HepG2 (cell line): ENCODE results near the gene FOXA3. TPM values are rescaled to one million over a fixed set of nuclear protein-coding genes. Genes with fewer than 3 reads are reported as not detected.

ENCODE experiments used
- BCL3 ChIP-seq: sonication (generic); formaldehyde crosslinking; IDR thresholded peaks from 2 replicates; pipeline ENCODE4 v1.5.1; 2020; ENCODE audit warnings: mild to moderate bottlenecking, missing genetic modification reagents, moderate library complexity
- BORCS8-MEF2B ChIP-seq: sonication (generic); formaldehyde crosslinking; IDR thresholded peaks from 2 replicates; pipeline ENCODE4 v1.8.0; 2022; ENCODE audit warnings: mild to moderate bottlenecking, missing genetic modification reagents
- DMAP1 ChIP-seq: IDR thresholded peaks from 2 replicates; pipeline ENCODE4 v1.6.1; 2016
- DRAP1 ChIP-seq: IDR thresholded peaks from 2 replicates; pipeline ENCODE4 v1.6.1; 2016; ENCODE audit warnings: missing genetic modification reagents, missing compliant biosample characterization
- HHEX ChIP-seq: IDR thresholded peaks from 2 replicates; pipeline ENCODE4 v1.6.1; 2016; ENCODE audit warnings: control low read depth
- MTA3 ChIP-seq: sonication (generic); formaldehyde crosslinking; IDR thresholded peaks from 2 replicates; pipeline ENCODE4 v1.4.0; 2020; ENCODE audit warnings: missing genetic modification reagents
- MYC ChIP-seq: sonication (generic); formaldehyde crosslinking; IDR thresholded peaks from 2 replicates; pipeline ENCODE4 v1.9.0; 2021; ENCODE audit warnings: missing genetic modification reagents, borderline replicate concordance
- NCOA1 ChIP-seq: sonication (generic); formaldehyde crosslinking; IDR thresholded peaks from 2 replicates; pipeline ENCODE4 v1.9.0; 2021; ENCODE audit warnings: missing genetic modification reagents
- NONO ChIP-seq, 2 experiments: fragments of 450-650 bp in 1 of 2; sonication (generic) in 1 of 2; formaldehyde crosslinking in 1 of 2; IDR thresholded peaks in 1 of 2; conservative IDR thresholded peaks in 1 of 2; 2 replicates each; pipeline versions ENCODE4 v1.6.1 to v1.8.0; 2017 to 2022; ENCODE audit warnings: mild to moderate bottlenecking in 1 of 2, missing genetic modification reagents in 1 of 2, moderate library complexity in 1 of 2
- ZBTB7A ChIP-seq: sonication (generic); formaldehyde crosslinking; IDR thresholded peaks from 2 replicates; pipeline ENCODE4 v1.8.0; 2022; ENCODE audit warnings: mild to moderate bottlenecking, missing genetic modification reagents
- ZEB1 ChIP-seq: IDR thresholded peaks from 2 replicates; pipeline ENCODE4 v1.6.1; 2012; ENCODE audit warnings: mild to moderate bottlenecking, low read depth, inconsistent platforms; ENCODE audit not compliant: insufficient replicate concordance
- ZGPAT ChIP-seq: IDR thresholded peaks from 2 replicates; pipeline ENCODE4 v1.6.1; 2016; ENCODE audit warnings: mild to moderate bottlenecking
- ZNF407 ChIP-seq: sonication (generic); formaldehyde crosslinking; IDR thresholded peaks from one replicate; pipeline ENCODE4 v1.5.1; 2020; ENCODE audit warnings: mild to moderate bottlenecking, missing genetic modification reagents; ENCODE audit errors: not compliant biosample characterization
- ZNF558 ChIP-seq: sonication (generic); formaldehyde crosslinking; IDR thresholded peaks from 2 replicates; pipeline ENCODE4 v1.9.0; 2022; ENCODE audit warnings: mild to moderate bottlenecking, missing genetic modification reagents, borderline replicate concordance
- ZNF598 ChIP-seq: sonication (generic); formaldehyde crosslinking; IDR thresholded peaks from 2 replicates; pipeline ENCODE4 v1.5.1; 2020; ENCODE audit warnings: mild to moderate bottlenecking, missing genetic modification reagents, borderline replicate concordance
- ZNF75D ChIP-seq: sonication (generic); formaldehyde crosslinking; IDR thresholded peaks from 2 replicates; pipeline ENCODE4 v1.8.1; 2023; ENCODE audit warnings: missing genetic modification reagents, mild to moderate bottlenecking, borderline replicate concordance
- polyA plus RNA-seq, 8 experiments: library from polyadenylated mRNA; depleted of rRNA in 3 of 8; stranded (reverse) in 7 of 8; unstranded in 1 of 8; fragments of >200 nt; fragmentation: Illumina TruSeq in 4 of 8; extraction: Trizol in 4 of 8; gene quantifications; 2 replicates each; pipeline versions ENCODE4 v1.2.1 to v1.2.3, GENCODE V29; 2011 to 2016; ENCODE audit warnings: low read depth in 4 of 8, missing spikeins in 1 of 8, mixed read lengths in 1 of 8; ENCODE audit not compliant: insufficient read depth in 1 of 8
- total RNA-seq, 5 experiments: library from RNA; depleted of rRNA; stranded (reverse); fragments of >200 nt; fragmentation: Illumina TruSeq; extraction: Trizol; gene quantifications; 2 replicates each; pipeline ENCODE4 v1.2.3, GENCODE V29; 2016; ENCODE audit warnings: low read depth in 1 of 5

FOXA3 gene
- total and polyA plus RNA-seq, 2 of the 13 experiments (the other 11 are each of a cell fraction or from before 2014, with no cell fraction given) = 29.8 to 47.6 TPM

GRCh38 chr19:45885556-45886426, 21.7 kb downstream of the FOXA3 start, which contains the start of gene IRF2BP1 (continued):
- TF ChIP-seq DMAP1 (CRISPR knock-in tag) (peak; percentile 39), BCL3 (peak; percentile 84), DRAP1 (CRISPR knock-in tag) (no peak), NCOA1 (CRISPR knock-in tag) (no peak), ZGPAT (CRISPR knock-in tag) (no peak), MTA3 (CRISPR knock-in tag) (no peak), ZEB1 (peak; percentile 11), BORCS8-MEF2B (CRISPR knock-in tag) (peak; percentile 16; the same call in 1 of the 2 replicates), ZBTB7A (CRISPR knock-in tag) (no peak), MYC (peak; percentile 74; the same call in 1 of the 2 replicates), ZNF75D (CRISPR knock-in tag) (no peak), ZNF407 (no peak), ZNF558 (peak; percentile 72; the same call in 1 of the 2 replicates), NONO (IDR thresholded peaks at IDR 0.05) (no peak), NONO (CRISPR knock-in tag; conservative IDR thresholded peaks at IDR 0.05) (no peak; the same call in 1 of the 2 replicates), HHEX (CRISPR knock-in tag) (no peak), ZNF598 (CRISPR knock-in tag) (no peak)
